HG03097 (cell line): ENCODE measurements around the gene MATN3.

Source experiments
- ATAC-seq: cut with Tn5 transposase; IDR thresholded peaks from one replicate; pipeline ENCODE4 v1.9.1; 2021; ENCODE audit not compliant: unreplicated experiment, low FRiP score

The MATN3 gene

GRCh38 chr2:20037660-20038059, 25.2 kb upstream of the MATN3 start:
- no peak for ATAC-seq

- ATAC-seq = no peak
Measured at GRCh38 chr2:20035955-20036666, 23.6 kb upstream of the MATN3 start.

- no peak for ATAC-seq
Measured at GRCh38 chr2:20034821-20035220, 22.4 kb upstream of the MATN3 start.

- ATAC-seq = no peak
Measured at GRCh38 chr2:20034218-20034617, 21.8 kb upstream of the MATN3 start.

- ATAC-seq = no peak
Measured at GRCh38 chr2:20033322-20033721, 20.9 kb upstream of the MATN3 start.

GRCh38 chr2:20030224-20030623, 17.8 kb upstream of the MATN3 start:
- no peak for ATAC-seq

- no peak for ATAC-seq
Measured at GRCh38 chr2:20027705-20028434, 15.4 kb upstream of the MATN3 start.

GRCh38 chr2:20027260-20027677, 14.8 kb upstream of the MATN3 start:
- ATAC-seq = no peak

GRCh38 chr2:20025065-20025786, 12.8 kb upstream of the MATN3 start:
- ATAC-seq = no peak

GRCh38 chr2:20023688-20024087, 11.2 kb upstream of the MATN3 start:
- no peak for ATAC-seq

GRCh38 chr2:20021405-20022009, 9.0 kb upstream of the MATN3 start:
- ATAC-seq = no peak

- no peak for ATAC-seq
Measured at GRCh38 chr2:20019747-20020146, 7.3 kb upstream of the MATN3 start.

- ATAC-seq = no peak
Measured at GRCh38 chr2:20018601-20019152, 6.2 kb upstream of the MATN3 start.

- ATAC-seq = no peak
Measured at GRCh38 chr2:20016346-20016745, 3.9 kb upstream of the MATN3 start.

GRCh38 chr2:20015482-20016083, 3.1 kb upstream of the MATN3 start:
- no peak for ATAC-seq

GRCh38 chr2:20013126-20013849, 820 bp upstream of the MATN3 start:
- ATAC-seq = no peak

- no peak for ATAC-seq
Measured at GRCh38 chr2:20012032-20012281, 511 bp downstream of the MATN3 start.

- ATAC-seq = no peak
Measured at GRCh38 chr2:20011276-20012031, 1.0 kb downstream of the MATN3 start.

- ATAC-seq = no peak
Measured at GRCh38 chr2:20008703-20009102, 3.8 kb downstream of the MATN3 start.
